Neural cell (in vitro differentiated cells): Measurements from ENCODE around the gene CYP19A1.

ENCODE experiments used
- CTCF ChIP-seq: fragments of 450-650 bp; IDR thresholded peaks from 2 replicates; pipeline ENCODE4 v1.5.1; 2014; ENCODE audit warnings: antibody characterized with exemption, mild to moderate bottlenecking, moderate library complexity; ENCODE audit not compliant: poor library complexity, severe bottlenecking
- EP300 ChIP-seq: fragments of 450-650 bp; conservative IDR thresholded peaks from 2 replicates; pipeline ENCODE4 v1.6.1; 2014; ENCODE audit warnings: antibody characterized with exemption, mild to moderate bottlenecking, moderate library complexity; ENCODE audit not compliant: poor library complexity, severe bottlenecking
- EZH2 ChIP-seq: fragments of 200-600, 300-800 bp; shearing (Covaris generic), sonication (generic); IDR thresholded peaks from 2 replicates; pipeline ENCODE4 v1.6.1; 2014; ENCODE audit warnings: antibody characterized with exemption, low read length, borderline replicate concordance, mild to moderate bottlenecking; ENCODE audit not compliant: insufficient read depth, poor library complexity, severe bottlenecking
- POLR2AphosphoS5 ChIP-seq: IDR thresholded peaks from 2 replicates; pipeline ENCODE4 v1.6.1; 2012
- RAD21 ChIP-seq: fragments of 450-650 bp; conservative IDR thresholded peaks from 2 replicates; pipeline ENCODE4 v1.6.1; 2014; ENCODE audit warnings: antibody characterized with exemption, mild to moderate bottlenecking, moderate library complexity
- SMC3 ChIP-seq: fragments of 450-650 bp; conservative IDR thresholded peaks from 2 replicates; pipeline ENCODE4 v1.6.1; 2014; ENCODE audit warnings: antibody characterized with exemption, mild to moderate bottlenecking, moderate library complexity; ENCODE audit not compliant: poor library complexity
- TAF1 ChIP-seq: IDR thresholded peaks from 2 replicates; pipeline ENCODE4 v1.6.1; 2012; ENCODE audit warnings: low read depth
- TF ChIP-seq, protein P1 (sequence below): IDR thresholded peaks from 2 replicates; pipeline ENCODE4 v1.6.1; 2012; ENCODE audit warnings: borderline replicate concordance

GRCh38 chr15:51267051-51267702 lies 71.2 kb downstream of the CYP19A1 start:
- TF ChIP-seq CTCF (no peak), EZH2 (no peak), POLR2AphosphoS5 (no peak), EP300 (no peak), TAF1 (no peak), SMC3 (no peak), RAD21 (no peak)
- TF ChIP-seq, protein P1, sequence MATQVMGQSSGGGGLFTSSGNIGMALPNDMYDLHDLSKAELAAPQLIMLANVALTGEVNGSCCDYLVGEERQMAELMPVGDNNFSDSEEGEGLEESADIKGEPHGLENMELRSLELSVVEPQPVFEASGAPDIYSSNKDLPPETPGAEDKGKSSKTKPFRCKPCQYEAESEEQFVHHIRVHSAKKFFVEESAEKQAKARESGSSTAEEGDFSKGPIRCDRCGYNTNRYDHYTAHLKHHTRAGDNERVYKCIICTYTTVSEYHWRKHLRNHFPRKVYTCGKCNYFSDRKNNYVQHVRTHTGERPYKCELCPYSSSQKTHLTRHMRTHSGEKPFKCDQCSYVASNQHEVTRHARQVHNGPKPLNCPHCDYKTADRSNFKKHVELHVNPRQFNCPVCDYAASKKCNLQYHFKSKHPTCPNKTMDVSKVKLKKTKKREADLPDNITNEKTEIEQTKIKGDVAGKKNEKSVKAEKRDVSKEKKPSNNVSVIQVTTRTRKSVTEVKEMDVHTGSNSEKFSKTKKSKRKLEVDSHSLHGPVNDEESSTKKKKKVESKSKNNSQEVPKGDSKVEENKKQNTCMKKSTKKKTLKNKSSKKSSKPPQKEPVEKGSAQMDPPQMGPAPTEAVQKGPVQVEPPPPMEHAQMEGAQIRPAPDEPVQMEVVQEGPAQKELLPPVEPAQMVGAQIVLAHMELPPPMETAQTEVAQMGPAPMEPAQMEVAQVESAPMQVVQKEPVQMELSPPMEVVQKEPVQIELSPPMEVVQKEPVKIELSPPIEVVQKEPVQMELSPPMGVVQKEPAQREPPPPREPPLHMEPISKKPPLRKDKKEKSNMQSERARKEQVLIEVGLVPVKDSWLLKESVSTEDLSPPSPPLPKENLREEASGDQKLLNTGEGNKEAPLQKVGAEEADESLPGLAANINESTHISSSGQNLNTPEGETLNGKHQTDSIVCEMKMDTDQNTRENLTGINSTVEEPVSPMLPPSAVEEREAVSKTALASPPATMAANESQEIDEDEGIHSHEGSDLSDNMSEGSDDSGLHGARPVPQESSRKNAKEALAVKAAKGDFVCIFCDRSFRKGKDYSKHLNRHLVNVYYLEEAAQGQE: no peak
